Left lobe of liver (tissue), 2 donors: Measurements from ENCODE around the gene MPPED1. TPM values are rescaled to one million over a fixed set of nuclear protein-coding genes. Genes with fewer than 3 reads are reported as not detected.

Experiments used
- ATAC-seq: fragments of 200-7000 bp; cut with Tn5 transposase; one replicate; pipeline ENCODE4 v1.9.1; 2020; ENCODE audit warnings: mild to moderate bottlenecking, moderate library complexity
- DNase-seq: peaks from one replicate; pipeline ENCODE4 v3.0.0-alpha.2; 2020; ENCODE audit warnings: low spot score
- total RNA-seq: library from RNA; stranded (reverse); gene quantifications from one replicate; pipeline ENCODE4 v1.2.1, GENCODE V29; 2021
- donor health status: DM: no; HTN: no; CAD: no; lungs with moderate emphysema.
- donor health status: DM: no; HTN: yes; CAD: no.

The MPPED1 gene
- total RNA-seq, 1 donor from 2014 or later, result 2.6 TPM

GRCh38 chr22:43512279-43512678, 100.5 kb downstream of the MPPED1 start:
- DNase-seq (no peak), ATAC-seq (no peak)

GRCh38 chr22:43514476-43515157, 102.8 kb downstream of the MPPED1 start:
- ATAC-seq (no peak), DNase-seq (no peak)

GRCh38 chr22:43515411-43515810, 103.6 kb downstream of the MPPED1 start:
- ATAC-seq, result no peak
- no peak for DNase-seq

- DNase-seq (no peak), ATAC-seq (no peak)
Measured at GRCh38 chr22:43515902-43516301, 104.1 kb downstream of the MPPED1 start.

- ATAC-seq (no peak), DNase-seq (no peak)
Measured at GRCh38 chr22:43516386-43516785, 104.6 kb downstream of the MPPED1 start.

- ATAC-seq (no peak), DNase-seq (no peak)
Measured at GRCh38 chr22:43516996-43517635, 105.3 kb downstream of the MPPED1 start.

GRCh38 chr22:43520632-43521039, 108.8 kb downstream of the MPPED1 start:
- no peak for ATAC-seq
- no peak for DNase-seq

GRCh38 chr22:43521716-43522115, 109.9 kb downstream of the MPPED1 start:
- ATAC-seq, result no peak
- no peak for DNase-seq

GRCh38 chr22:43526117-43526655, 114.4 kb downstream of the MPPED1 start:
- ATAC-seq, result no peak
- no peak for DNase-seq

- ATAC-seq, result no peak
- no peak for DNase-seq
Measured at GRCh38 chr22:43526946-43527345, 115.1 kb downstream of the MPPED1 start.

GRCh38 chr22:43528601-43529360, 117.0 kb downstream of the MPPED1 start:
- no peak for ATAC-seq

GRCh38 chr22:43529461-43529860, 117.6 kb downstream of the MPPED1 start:
- no peak for DNase-seq

More at GRCh38 chr22:43528601-43529360, 117.0 kb downstream of the MPPED1 start:
- DNase-seq, result no peak

GRCh38 chr22:43529934-43530333, 118.1 kb downstream of the MPPED1 start:
- no peak for DNase-seq
- no peak for ATAC-seq

More at GRCh38 chr22:43529461-43529860, 117.6 kb downstream of the MPPED1 start:
- no peak for ATAC-seq

- ATAC-seq (no peak), DNase-seq (no peak)
Measured at GRCh38 chr22:43530349-43531201, 118.8 kb downstream of the MPPED1 start.

GRCh38 chr22:43531651-43532050, 119.8 kb downstream of the MPPED1 start:
- DNase-seq (no peak), ATAC-seq (no peak)

- ATAC-seq (no peak), DNase-seq (no peak)
Measured at GRCh38 chr22:43532301-43533155, 120.7 kb downstream of the MPPED1 start.

- ATAC-seq (no peak), DNase-seq (no peak)
Measured at GRCh38 chr22:43533156-43533530, 121.3 kb downstream of the MPPED1 start.

GRCh38 chr22:43533656-43534428, 122.0 kb downstream of the MPPED1 start:
- DNase-seq, result no peak
- ATAC-seq, result no peak

- ATAC-seq (no peak), DNase-seq (no peak)
Measured at GRCh38 chr22:43534916-43535315, 123.1 kb downstream of the MPPED1 start.
